HepG2 (cell line): ENCODE results near the gene PDHA1. TPM values are rescaled to one million over a fixed set of nuclear protein-coding genes. Genes with fewer than 3 reads are reported as not detected.

Experiments used
- ATAC-seq: fragments of 200-7000 bp; cut with Tn5 transposase; 3 replicates; pipeline ENCODE4 v1.9.1; 2020; ENCODE audit warnings: mild to moderate bottlenecking, moderate library complexity
- BruUV-seq: library from RNA; stranded (reverse); fragments of 400-500 nt; replicated peaks from 2 replicates; lab custom pipeline; 2021; lab: Mats Ljungman, UMichigan
- CTCF ChIA-PET: fragments of 300-600 bp; formaldehyde crosslinking; extraction: SDS; loops from one replicate; lab custom pipeline; 2021; ENCODE audit warnings: low total read pairs, inconsistent platforms, low intra/inter-chr PET ratio; lab: Yijun Ruan, JAX
- POLR2A ChIA-PET: fragments of 350-600 bp; sonication (Branson Sonifier 250); formaldehyde crosslinking; loops from one replicate; lab custom pipeline; 2020; ENCODE audit warnings: antibody characterized with exemption, inconsistent platforms; lab: Yijun Ruan, JAX
- DNase-seq: peaks from one replicate; pipeline ENCODE4 v3.0.0-alpha.2; 2015; ENCODE audit warnings: low spot score
- FAIRE-seq: peaks from 3 replicates; lab custom pipeline; 2011; peaks lifted over from hg19 to GRCh38; lab: Jason Lieb, UNC
- H2AFZ ChIP-seq: one replicate; pipeline ENCODE4 v1.6.1; 2011; ENCODE audit warnings: low read length, inconsistent platforms
- H3K27ac ChIP-seq: fragments of 300-600 bp; 3 replicates; pipeline ENCODE4 v1.8.0; 2011; ENCODE audit warnings: mixed run types, mild to moderate bottlenecking, mixed read lengths, low read length, inconsistent platforms; ENCODE audit not compliant: insufficient read depth; ENCODE audit errors: extremely low read length
- H3K27me3 ChIP-seq, 2 experiments: fragments of 200-600 bp in 1 of 2; 2 replicates in 1 of 2; 3 replicates in 1 of 2; pipeline versions ENCODE4 v1.6.0 to v1.8.0; 2011; ENCODE audit warnings: low read length in 2 of 2, mild to moderate bottlenecking in 2 of 2, moderate library complexity in 2 of 2, inconsistent platforms in 1 of 2; ENCODE audit not compliant: insufficient read depth in 2 of 2, control insufficient read depth in 1 of 2
- H3K36me3 ChIP-seq, 2 experiments: fragments of 200-600 bp in 1 of 2; replicated peaks in 1 of 2; 2 replicates in 1 of 2; 3 replicates in 1 of 2; pipeline versions ENCODE4 v1.5.1 to v1.8.0; 2011; ENCODE audit warnings: low read length in 2 of 2, inconsistent platforms in 1 of 2; ENCODE audit not compliant: insufficient read depth in 2 of 2, control insufficient read depth in 1 of 2
- H3K4me1 ChIP-seq: 2 replicates; pipeline ENCODE4 v1.5.1; 2012; ENCODE audit warnings: low read length, inconsistent platforms; ENCODE audit not compliant: insufficient read depth
- H3K4me2 ChIP-seq: 2 replicates; pipeline ENCODE4 v1.6.0; 2011; ENCODE audit warnings: low read depth, low read length, inconsistent platforms
- H3K4me3 ChIP-seq, 3 experiments: fragments of 200-600 bp in 1 of 3; sonication (generic), shearing (Covaris generic) in 1 of 3; replicated peaks in 1 of 3; 2 replicates each; pipeline ENCODE4 v1.5.1; 2011 to 2016; ENCODE audit warnings: low read length in 3 of 3, inconsistent platforms in 2 of 3, low read depth in 2 of 3, mild to moderate bottlenecking in 2 of 3, control low read depth in 1 of 3, mixed read lengths in 1 of 3; ENCODE audit not compliant: insufficient read depth in 1 of 3
- H3K79me2 ChIP-seq: one replicate; pipeline ENCODE4 v1.6.1; 2011; ENCODE audit warnings: low read length, inconsistent platforms; ENCODE audit not compliant: insufficient read depth
- H3K9ac ChIP-seq: 2 replicates; pipeline ENCODE4 v1.6.0; 2011; ENCODE audit warnings: mild to moderate bottlenecking, low read depth, low read length, inconsistent platforms; ENCODE audit not compliant: insufficient read depth
- H3K9me3 ChIP-seq: 2 replicates; pipeline ENCODE4 v1.5.1; 2012; ENCODE audit warnings: mild to moderate bottlenecking, low read length
- H4K20me1 ChIP-seq: 2 replicates; pipeline ENCODE4 v1.6.0; 2011; ENCODE audit warnings: inconsistent platforms, mild to moderate bottlenecking, low read length, moderate library complexity; ENCODE audit not compliant: insufficient read depth
- DNMT3B ChIP-seq: conservative IDR thresholded peaks from 2 replicates; pipeline ENCODE4 v1.6.1; 2016; ENCODE audit warnings: missing biosample characterization, control low read depth
- FLYWCH1 ChIP-seq: sonication (generic); formaldehyde crosslinking; IDR thresholded peaks from 2 replicates; pipeline ENCODE4 v1.8.1; 2023; ENCODE audit warnings: mild to moderate bottlenecking, missing genetic modification reagents
- IKZF1 ChIP-seq: fragments of 450-650 bp; IDR thresholded peaks from 2 replicates; pipeline ENCODE4 v1.7.1; 2016
- IKZF4 ChIP-seq: sonication (generic); formaldehyde crosslinking; IDR thresholded peaks from 2 replicates; pipeline ENCODE4 v1.5.1; 2020; ENCODE audit warnings: borderline replicate concordance, mild to moderate bottlenecking, low read depth, missing genetic modification reagents; ENCODE audit errors: not compliant biosample characterization
- NR2F2 ChIP-seq: IDR thresholded peaks from 2 replicates; pipeline ENCODE4 v1.6.1; 2012; ENCODE audit warnings: low read depth, inconsistent platforms, borderline replicate concordance
- SMAD3 ChIP-seq: sonication (generic); formaldehyde crosslinking; IDR thresholded peaks from 2 replicates; pipeline ENCODE4 v1.4.0; 2020; ENCODE audit warnings: missing genetic modification reagents
- SMYD3 ChIP-seq: sonication (generic); formaldehyde crosslinking; IDR thresholded peaks from 2 replicates; pipeline ENCODE4 v1.8.1; 2023; ENCODE audit warnings: mild to moderate bottlenecking, missing genetic modification reagents
- ZFAT ChIP-seq: sonication (generic); formaldehyde crosslinking; conservative IDR thresholded peaks from 2 replicates; pipeline ENCODE4 v1.8.1; 2023; ENCODE audit warnings: missing genetic modification reagents, inconsistent platforms
- ZNF124 ChIP-seq: sonication (generic); formaldehyde crosslinking; IDR thresholded peaks from 2 replicates; pipeline ENCODE4 v1.4.0; 2020; ENCODE audit warnings: missing genetic modification reagents
- WGBS: methylation state at CpG from one replicate; pipeline ENCODE4 v1.1.6; 2017; ENCODE audit warnings: low lambda C conversion rate; 5-methylcytosine and 5-hydroxymethylcytosine counted together
- in situ Hi-C: cut with HindIII; loops from 2 replicates; pipeline ENCODE4 v1.10.0; 2017; ENCODE audit warnings: low pct_unique_long_range_greater_than_20kb; ENCODE audit not compliant: extremely low pct_ligation_motif_present
- intact Hi-C: fragments of 100-400 bp; cut with micrococcal nuclease; formaldehyde crosslinking; loops from one replicate; pipeline ENCODE4 v1.10.0; 2022; ENCODE audit not compliant: unreplicated experiment
- polyA plus RNA-seq, 8 experiments: library from polyadenylated mRNA; depleted of rRNA in 3 of 8; stranded (reverse) in 7 of 8; unstranded in 1 of 8; fragments of >200 nt; fragmentation: Illumina TruSeq in 4 of 8; extraction: Trizol in 4 of 8; gene quantifications; 2 replicates each; pipeline versions ENCODE4 v1.2.1 to v1.2.3, GENCODE V29; 2011 to 2016; ENCODE audit warnings: low read depth in 4 of 8, missing spikeins in 1 of 8, mixed read lengths in 1 of 8; ENCODE audit not compliant: insufficient read depth in 1 of 8
- total RNA-seq, 5 experiments: library from RNA; depleted of rRNA; stranded (reverse); fragments of >200 nt; fragmentation: Illumina TruSeq; extraction: Trizol; gene quantifications; 2 replicates each; pipeline ENCODE4 v1.2.3, GENCODE V29; 2016; ENCODE audit warnings: low read depth in 1 of 5
- TF ChIP-seq, protein P1 (sequence below): fragments of 450-650 bp; IDR thresholded peaks from 2 replicates; pipeline ENCODE4 v1.6.1; 2017
- TF ChIP-seq, protein P2 (sequence below): sonication (generic); formaldehyde crosslinking; IDR thresholded peaks from 2 replicates; pipeline ENCODE4 v1.5.0; 2020; ENCODE audit warnings: mild to moderate bottlenecking, missing genetic modification reagents
- TF ChIP-seq, protein P3 (sequence below): sonication (generic); formaldehyde crosslinking; IDR thresholded peaks from 2 replicates; pipeline ENCODE4 v1.4.0; 2020; ENCODE audit warnings: missing genetic modification reagents

The PDHA1 gene
- total and polyA plus RNA-seq, 2 of the 13 experiments (the other 11 are each of a cell fraction or from before 2014, with no cell fraction given): 177 to 249 TPM

DNA sequence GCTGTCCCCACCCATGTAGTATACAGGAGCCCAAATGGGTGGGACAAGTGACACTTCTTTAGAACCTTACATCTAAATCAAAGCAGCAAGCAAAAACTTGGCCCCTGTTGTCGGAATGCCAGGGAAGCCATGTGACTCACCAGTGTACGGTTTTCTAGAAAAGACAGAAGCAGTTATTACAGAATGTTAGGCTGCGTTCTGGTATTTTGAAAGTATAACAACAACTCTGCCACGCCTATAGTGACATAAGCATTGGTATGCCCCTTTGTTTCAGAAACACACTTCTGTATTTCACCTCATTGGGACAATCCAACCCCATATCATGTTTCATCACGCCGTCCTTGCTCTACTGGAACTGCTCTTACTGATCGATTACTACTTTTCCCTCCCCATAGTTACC lies 14.8 kb downstream of the PDHA1 start:
- DNase-seq: no peak
- in situ Hi-C loops (no loop called here), intact Hi-C loops (no loop called here)
- ChIA-PET POLR2A (no interaction called here), CTCF (no interaction called here)
- Histone ChIP-seq H3K4me2 (no peak overlapping the region), H3K27ac (no peak overlapping the region), H3K79me2 (no peaks in the 10 kb centered on the region), H2AFZ (no peak overlapping the region), H3K4me1 (no peaks in the 10 kb centered on the region), H3K27me3 (no peaks in the 10 kb centered on the region), H3K9ac (no peak overlapping the region), H3K36me3 (peaks cover 5 to 52% of the 10 kb centered on the region in 2 experiments), H4K20me1 (no peaks in the 10 kb centered on the region), H3K4me3 (no peak overlapping the region), H3K9me3 (no peaks in the 10 kb centered on the region)
- FAIRE-seq: no peak
- ATAC-seq: no peak
- TF ChIP-seq, protein P1, sequence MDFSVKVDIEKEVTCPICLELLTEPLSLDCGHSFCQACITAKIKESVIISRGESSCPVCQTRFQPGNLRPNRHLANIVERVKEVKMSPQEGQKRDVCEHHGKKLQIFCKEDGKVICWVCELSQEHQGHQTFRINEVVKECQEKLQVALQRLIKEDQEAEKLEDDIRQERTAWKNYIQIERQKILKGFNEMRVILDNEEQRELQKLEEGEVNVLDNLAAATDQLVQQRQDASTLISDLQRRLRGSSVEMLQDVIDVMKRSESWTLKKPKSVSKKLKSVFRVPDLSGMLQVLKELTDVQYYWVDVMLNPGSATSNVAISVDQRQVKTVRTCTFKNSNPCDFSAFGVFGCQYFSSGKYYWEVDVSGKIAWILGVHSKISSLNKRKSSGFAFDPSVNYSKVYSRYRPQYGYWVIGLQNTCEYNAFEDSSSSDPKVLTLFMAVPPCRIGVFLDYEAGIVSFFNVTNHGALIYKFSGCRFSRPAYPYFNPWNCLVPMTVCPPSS: no peak
- TF ChIP-seq ZNF124 (no peak), IKZF4 (no peak), ZFAT (CRISPR knock-in tag) (no peak), SMYD3 (no peak), FLYWCH1 (CRISPR knock-in tag) (no peak), IKZF1 (no peak), DNMT3B (no peak), SMAD3 (CRISPR knock-in tag) (no peak), NR2F2 (no peak)
- TF ChIP-seq, protein P2, sequence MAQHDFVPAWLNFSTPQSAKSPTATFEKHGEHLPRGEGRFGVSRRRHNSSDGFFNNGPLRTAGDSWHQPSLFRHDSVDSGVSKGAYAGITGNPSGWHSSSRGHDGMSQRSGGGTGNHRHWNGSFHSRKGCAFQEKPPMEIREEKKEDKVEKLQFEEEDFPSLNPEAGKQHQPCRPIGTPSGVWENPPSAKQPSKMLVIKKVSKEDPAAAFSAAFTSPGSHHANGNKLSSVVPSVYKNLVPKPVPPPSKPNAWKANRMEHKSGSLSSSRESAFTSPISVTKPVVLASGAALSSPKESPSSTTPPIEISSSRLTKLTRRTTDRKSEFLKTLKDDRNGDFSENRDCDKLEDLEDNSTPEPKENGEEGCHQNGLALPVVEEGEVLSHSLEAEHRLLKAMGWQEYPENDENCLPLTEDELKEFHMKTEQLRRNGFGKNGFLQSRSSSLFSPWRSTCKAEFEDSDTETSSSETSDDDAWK: no peak
- TF ChIP-seq, protein P3, sequence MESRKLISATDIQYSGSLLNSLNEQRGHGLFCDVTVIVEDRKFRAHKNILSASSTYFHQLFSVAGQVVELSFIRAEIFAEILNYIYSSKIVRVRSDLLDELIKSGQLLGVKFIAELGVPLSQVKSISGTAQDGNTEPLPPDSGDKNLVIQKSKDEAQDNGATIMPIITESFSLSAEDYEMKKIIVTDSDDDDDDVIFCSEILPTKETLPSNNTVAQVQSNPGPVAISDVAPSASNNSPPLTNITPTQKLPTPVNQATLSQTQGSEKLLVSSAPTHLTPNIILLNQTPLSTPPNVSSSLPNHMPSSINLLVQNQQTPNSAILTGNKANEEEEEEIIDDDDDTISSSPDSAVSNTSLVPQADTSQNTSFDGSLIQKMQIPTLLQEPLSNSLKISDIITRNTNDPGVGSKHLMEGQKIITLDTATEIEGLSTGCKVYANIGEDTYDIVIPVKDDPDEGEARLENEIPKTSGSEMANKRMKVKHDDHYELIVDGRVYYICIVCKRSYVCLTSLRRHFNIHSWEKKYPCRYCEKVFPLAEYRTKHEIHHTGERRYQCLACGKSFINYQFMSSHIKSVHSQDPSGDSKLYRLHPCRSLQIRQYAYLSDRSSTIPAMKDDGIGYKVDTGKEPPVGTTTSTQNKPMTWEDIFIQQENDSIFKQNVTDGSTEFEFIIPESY (CRISPR knock-in tag): no peak
- BruUV-seq: no TSS peak
- WGBS: 92% methylated on average over 7 of the region's 7 CpGs
